GM19043 (cell line): ENCODE results near the gene DHFR.
"Not testable (repeated sequence)": the region's sequence is repeated elsewhere in the genome, so short reads cannot be mapped to it uniquely, and the experiment has no call there.

Experiments
- ATAC-seq: cut with Tn5 transposase; IDR thresholded peaks from one replicate; pipeline ENCODE4 v1.9.1; 2021; ENCODE audit warnings: low read depth; ENCODE audit not compliant: unreplicated experiment

DHFR gene

GRCh38 chr5:80654391-80655230, at the start of gene DHFR, which contains the start of gene MSH3:
Gene DHFR, minus strand, starts transcription at chr5:80654983. Its CDS starts 494 bp downstream, at chr5:80654489.
Gene MSH3, plus strand, starts transcription at chr5:80654652. Its CDS starts 76 bp downstream, at chr5:80654728.
- peak; percentile 26 for ATAC-seq

GRCh38 chr5:80704221-80704620, 49.4 kb upstream of the DHFR start:
- ATAC-seq = no peak

GRCh38 chr5:80703747-80704146, 49.0 kb upstream of the DHFR start:
- no peak for ATAC-seq

GRCh38 chr5:80703291-80703690, 48.5 kb upstream of the DHFR start:
- no peak for ATAC-seq

GRCh38 chr5:80701597-80701996, 46.8 kb upstream of the DHFR start:
- no peak for ATAC-seq

- no peak for ATAC-seq
Measured at GRCh38 chr5:80698369-80698768, 43.6 kb upstream of the DHFR start.

GRCh38 chr5:80697100-80697499, 42.3 kb upstream of the DHFR start:
- ATAC-seq = no peak

- no peak for ATAC-seq
Measured at GRCh38 chr5:80696450-80696849, 41.7 kb upstream of the DHFR start.

- no peak for ATAC-seq
Measured at GRCh38 chr5:80695666-80696065, 40.9 kb upstream of the DHFR start.

- no peak for ATAC-seq
Measured at GRCh38 chr5:80689627-80690026, 34.8 kb upstream of the DHFR start.

- no peak for ATAC-seq
Measured at GRCh38 chr5:80688648-80689420, 34.1 kb upstream of the DHFR start.

- ATAC-seq = no peak
Measured at GRCh38 chr5:80686757-80687156, 32.0 kb upstream of the DHFR start.

- no peak for ATAC-seq
Measured at GRCh38 chr5:80676706-80677105, 21.9 kb upstream of the DHFR start.

- no peak for ATAC-seq
Measured at GRCh38 chr5:80672140-80672736, 17.5 kb upstream of the DHFR start.

- peak; percentile 67 for ATAC-seq
Measured at GRCh38 chr5:80668016-80668969, 13.5 kb upstream of the DHFR start.

GRCh38 chr5:80667384-80667783, 12.6 kb upstream of the DHFR start:
- ATAC-seq = no peak

- ATAC-seq = no peak
Measured at GRCh38 chr5:80665057-80665456, 10.3 kb upstream of the DHFR start.

GRCh38 chr5:80662108-80662507, 7.3 kb upstream of the DHFR start:
- ATAC-seq = no peak

GRCh38 chr5:80660661-80661060, 5.9 kb upstream of the DHFR start:
- ATAC-seq = not testable (repeated sequence)

GRCh38 chr5:80659106-80659505, 4.3 kb upstream of the DHFR start:
- no peak for ATAC-seq
